ENCODE data around the gene TMEM87B. TPM values are rescaled to one million over a fixed set of nuclear protein-coding genes. Genes with fewer than 3 reads are reported as not detected.

The TMEM87B gene
- total and polyA plus RNA-seq, 2 of the 8 experiments (the other 6 are each of a cell fraction or from before 2014, with no cell fraction given) = 7.2 to 9.0 TPM

- TF ChIP-seq, protein P1, sequence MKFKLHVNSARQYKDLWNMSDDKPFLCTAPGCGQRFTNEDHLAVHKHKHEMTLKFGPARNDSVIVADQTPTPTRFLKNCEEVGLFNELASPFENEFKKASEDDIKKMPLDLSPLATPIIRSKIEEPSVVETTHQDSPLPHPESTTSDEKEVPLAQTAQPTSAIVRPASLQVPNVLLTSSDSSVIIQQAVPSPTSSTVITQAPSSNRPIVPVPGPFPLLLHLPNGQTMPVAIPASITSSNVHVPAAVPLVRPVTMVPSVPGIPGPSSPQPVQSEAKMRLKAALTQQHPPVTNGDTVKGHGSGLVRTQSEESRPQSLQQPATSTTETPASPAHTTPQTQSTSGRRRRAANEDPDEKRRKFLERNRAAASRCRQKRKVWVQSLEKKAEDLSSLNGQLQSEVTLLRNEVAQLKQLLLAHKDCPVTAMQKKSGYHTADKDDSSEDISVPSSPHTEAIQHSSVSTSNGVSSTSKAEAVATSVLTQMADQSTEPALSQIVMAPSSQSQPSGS (IDR thresholded peaks at IDR 0.05; ENCODE audit: low read length) = no peak
- TF ChIP-seq ASH2L (IDR thresholded peaks at IDR 0.05; ENCODE audit: low read length) = no peak
Observed at GRCh38 chr2:112159454-112159921, 104.4 kb downstream of the TMEM87B start (continued).

Measured in H1 (cell line).